Measurements from ENCODE around the gene PCDHGC4. TPM values are rescaled to one million over a fixed set of nuclear protein-coding genes. Genes with fewer than 3 reads are reported as not detected.

PCDHGC4 gene
- total and polyA plus RNA-seq, 2 of the 8 experiments (the other 6 are each of a cell fraction or from before 2014, with no cell fraction given) = 2.1 to 2.4 TPM

DNA sequence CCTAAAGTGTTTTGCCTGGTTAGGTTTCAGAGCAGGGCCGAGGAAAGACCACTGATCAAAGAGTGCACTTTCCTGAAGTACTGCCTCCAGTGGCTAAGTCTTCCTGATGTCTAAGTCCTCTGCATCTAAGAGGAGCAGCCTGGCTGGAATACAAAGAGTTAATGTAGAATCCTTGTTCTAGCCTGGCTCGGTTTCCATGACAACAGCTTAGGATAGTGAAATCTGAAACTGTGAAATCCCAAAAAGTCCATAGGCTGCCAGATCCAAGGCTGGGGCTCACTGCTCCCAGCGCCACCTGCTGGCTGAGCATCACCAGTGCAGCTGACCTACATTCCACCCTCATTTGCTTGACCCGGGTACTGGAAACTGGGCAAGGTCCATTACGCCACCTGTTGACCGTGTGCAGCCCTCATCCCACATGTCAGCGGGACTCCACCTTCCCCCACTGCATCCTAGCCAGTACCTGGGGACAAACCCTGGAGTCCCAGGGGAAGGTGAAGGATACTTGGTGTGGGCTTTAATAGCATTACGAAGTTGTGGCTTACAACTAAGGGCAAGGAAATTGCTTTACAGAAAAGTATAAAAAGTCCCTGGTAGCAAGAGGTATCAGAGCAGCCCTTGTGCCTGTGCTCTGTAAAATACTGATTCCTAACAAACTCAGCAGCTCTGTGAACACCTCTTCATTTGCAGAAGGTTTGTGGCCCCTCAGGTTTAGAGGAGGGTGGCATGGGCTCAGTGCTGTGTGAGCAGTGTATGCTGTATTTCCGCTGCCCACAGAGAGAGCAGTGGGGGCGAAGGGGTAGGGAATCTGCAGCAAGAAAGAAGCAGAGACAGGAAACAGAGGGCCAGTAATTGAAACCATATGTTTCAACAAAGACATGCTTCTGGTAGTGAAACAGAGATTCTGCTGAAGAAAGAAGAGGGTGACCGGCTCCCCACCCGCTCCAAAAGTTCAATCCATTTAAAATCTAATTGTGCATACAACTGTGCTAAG is 40.1 kb downstream of the PCDHGC4 start (continued):
- peak; percentile 77; the same call in 1 of the 2 replicates for TF ChIP-seq RXRA (IDR thresholded peaks at IDR 0.05; ENCODE audit: insufficient read depth, low read depth, low read length)
- TF ChIP-seq PHF8 (conservative IDR thresholded peaks at IDR 0.05; ENCODE audit: low read depth, low read length) = no peak
- no peak for TF ChIP-seq SP2 (IDR thresholded peaks at IDR 0.05; ENCODE audit: low read length)
- TF ChIP-seq RAD21 (IDR thresholded peaks at IDR 0.05 in 1 of 2, conservative IDR thresholded peaks at IDR 0.05 in 1 of 2; ENCODE audit: low read depth in 2 of 2, low read length in 2 of 2) = peak; percentile 90 to 91
